Choroid plexus epithelial cell (primary cell): ENCODE data around the gene PRIMA1.
A peak's percentile ranks its signal among the peaks of the same experiment; 100 is the strongest.

Experiments
- DNase-seq: peaks from one replicate; pipeline ENCODE4 v3.0.0-alpha.2; 2010; ENCODE audit warnings: low read depth
- H3K4me3 ChIP-seq: 2 replicates; pipeline ENCODE4 v1.5.1; 2011; ENCODE audit warnings: low read depth, mild to moderate bottlenecking, control low read depth, low read length, moderate library complexity
- TF ChIP-seq, protein P1 (sequence below): conservative IDR thresholded peaks from 2 replicates; pipeline ENCODE4 v1.5.1; 2011; ENCODE audit warnings: low read depth, mild to moderate bottlenecking, control low read depth, inconsistent platforms, low read length, moderate library complexity

PRIMA1 gene

DNA sequence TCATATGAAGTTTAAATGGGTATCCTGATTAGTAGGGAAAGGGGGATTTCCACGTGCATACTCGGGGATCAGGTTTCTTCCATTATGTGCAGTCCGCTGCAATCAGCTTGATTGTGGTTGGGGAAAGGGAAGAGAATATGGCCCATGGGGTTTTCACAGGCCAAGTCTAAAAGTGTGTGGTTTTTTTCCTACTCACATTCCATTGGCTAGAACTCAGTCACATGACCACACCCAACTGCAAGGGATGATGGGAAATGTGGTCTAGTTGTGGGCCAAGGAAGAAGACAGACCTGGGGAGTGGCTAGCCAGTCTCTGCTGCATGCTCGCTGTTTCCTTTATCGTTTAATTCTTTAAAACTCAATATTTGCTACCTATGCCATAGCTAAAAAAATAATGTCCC lies 105.1 kb downstream of the PRIMA1 start:
- peak; percentile 0 for DNase-seq
- TF ChIP-seq, protein P1, sequence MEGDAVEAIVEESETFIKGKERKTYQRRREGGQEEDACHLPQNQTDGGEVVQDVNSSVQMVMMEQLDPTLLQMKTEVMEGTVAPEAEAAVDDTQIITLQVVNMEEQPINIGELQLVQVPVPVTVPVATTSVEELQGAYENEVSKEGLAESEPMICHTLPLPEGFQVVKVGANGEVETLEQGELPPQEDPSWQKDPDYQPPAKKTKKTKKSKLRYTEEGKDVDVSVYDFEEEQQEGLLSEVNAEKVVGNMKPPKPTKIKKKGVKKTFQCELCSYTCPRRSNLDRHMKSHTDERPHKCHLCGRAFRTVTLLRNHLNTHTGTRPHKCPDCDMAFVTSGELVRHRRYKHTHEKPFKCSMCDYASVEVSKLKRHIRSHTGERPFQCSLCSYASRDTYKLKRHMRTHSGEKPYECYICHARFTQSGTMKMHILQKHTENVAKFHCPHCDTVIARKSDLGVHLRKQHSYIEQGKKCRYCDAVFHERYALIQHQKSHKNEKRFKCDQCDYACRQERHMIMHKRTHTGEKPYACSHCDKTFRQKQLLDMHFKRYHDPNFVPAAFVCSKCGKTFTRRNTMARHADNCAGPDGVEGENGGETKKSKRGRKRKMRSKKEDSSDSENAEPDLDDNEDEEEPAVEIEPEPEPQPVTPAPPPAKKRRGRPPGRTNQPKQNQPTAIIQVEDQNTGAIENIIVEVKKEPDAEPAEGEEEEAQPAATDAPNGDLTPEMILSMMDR, result no peak
- no peak overlapping the region for H3K4me3 ChIP-seq

DNA sequence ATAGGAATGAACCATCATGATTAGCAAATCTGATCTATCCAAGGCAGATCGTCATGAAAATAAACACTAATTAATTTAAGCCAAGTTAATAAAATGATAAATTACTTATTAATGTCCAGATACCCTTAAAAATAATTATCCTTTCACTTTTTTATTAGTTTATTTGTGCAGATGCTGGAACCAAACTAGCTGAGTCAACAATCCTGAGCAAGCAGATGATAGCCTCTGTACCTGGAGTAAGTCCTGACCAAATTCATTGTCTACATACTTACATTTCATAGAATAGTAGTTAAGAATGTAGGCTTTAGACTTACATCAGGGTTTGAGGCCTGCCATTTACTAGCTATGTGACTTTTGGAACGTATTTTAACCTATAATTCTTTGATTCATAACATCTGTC lies 105.8 kb downstream of the PRIMA1 start:
- no peak overlapping the region for H3K4me3 ChIP-seq
- no peak for DNase-seq
- TF ChIP-seq, protein P1, result no peak

DNA sequence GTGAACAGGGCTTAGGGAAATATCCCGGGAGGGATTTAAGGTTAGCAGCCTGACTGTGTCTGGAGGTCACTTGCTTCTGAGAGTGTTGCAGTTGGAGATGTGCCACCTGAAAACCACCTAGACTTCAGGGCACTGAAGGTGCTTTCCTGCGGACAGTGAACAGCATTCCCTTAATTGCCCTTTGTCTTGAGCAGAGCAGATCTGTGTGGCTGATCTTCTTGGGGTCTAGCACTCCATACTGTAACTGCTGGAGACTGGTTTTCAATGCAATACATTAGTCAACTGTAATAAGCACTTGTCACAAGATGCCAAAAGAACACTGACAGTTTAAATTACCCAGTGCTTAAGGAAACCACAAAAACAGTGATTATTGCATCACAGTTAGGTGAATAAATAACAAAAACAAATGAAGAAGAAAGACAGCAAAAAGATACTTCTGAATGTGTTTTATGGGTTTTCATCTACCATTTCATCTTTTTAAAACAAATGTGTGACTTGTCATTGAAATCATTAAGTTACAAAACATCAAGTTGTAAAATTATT lies 111.8 kb downstream of the PRIMA1 start:
- TF ChIP-seq, protein P1, result no peak
- no peak for DNase-seq

DNA sequence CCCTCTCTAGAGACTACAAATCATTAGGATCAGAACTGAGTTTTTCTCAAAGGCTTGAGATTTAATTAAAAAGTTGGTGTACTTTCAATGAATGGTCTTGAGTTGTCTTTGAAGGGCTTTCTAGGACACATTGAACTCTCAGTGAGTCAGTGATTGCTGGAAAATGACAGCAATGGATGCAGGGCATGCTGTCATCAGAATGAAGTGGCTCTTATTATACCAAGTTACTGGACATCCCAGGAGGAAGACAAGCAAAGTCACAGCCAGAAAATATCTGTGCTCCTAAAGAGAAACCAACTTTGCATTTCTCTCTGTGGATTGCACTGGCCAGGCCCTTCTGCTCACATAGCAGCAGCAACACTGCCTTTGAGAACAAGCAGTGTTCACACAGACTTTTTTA lies 112.6 kb downstream of the PRIMA1 start:
- TF ChIP-seq, protein P1, result no peak
- no peak for DNase-seq
- no peak overlapping the region for H3K4me3 ChIP-seq

More for the DNA sequence above, 111.8 kb downstream of the PRIMA1 start:
- H3K4me3 ChIP-seq, result no peak overlapping the region

DNA sequence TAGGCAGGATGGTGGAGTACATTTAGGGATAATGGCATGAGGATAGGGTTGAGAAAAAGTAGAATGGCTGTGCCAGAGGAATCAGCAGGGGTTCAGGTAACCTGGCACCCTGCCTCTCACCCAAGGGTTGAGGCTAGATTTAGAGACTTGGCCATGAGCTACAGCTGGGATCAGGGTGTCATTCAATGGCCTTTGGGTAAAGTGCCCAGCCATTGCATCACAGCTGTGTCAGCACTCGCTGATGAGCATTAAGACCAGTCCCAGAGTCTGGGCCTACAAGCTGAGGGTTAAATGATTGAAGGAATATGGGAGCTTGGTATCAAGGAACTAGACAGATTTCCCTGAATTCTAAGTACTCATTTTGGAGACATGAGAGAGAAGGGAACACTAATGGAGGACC lies 113.9 kb downstream of the PRIMA1 start:
- no peak for DNase-seq
- no peak overlapping the region for H3K4me3 ChIP-seq
- TF ChIP-seq, protein P1, result no peak

DNA sequence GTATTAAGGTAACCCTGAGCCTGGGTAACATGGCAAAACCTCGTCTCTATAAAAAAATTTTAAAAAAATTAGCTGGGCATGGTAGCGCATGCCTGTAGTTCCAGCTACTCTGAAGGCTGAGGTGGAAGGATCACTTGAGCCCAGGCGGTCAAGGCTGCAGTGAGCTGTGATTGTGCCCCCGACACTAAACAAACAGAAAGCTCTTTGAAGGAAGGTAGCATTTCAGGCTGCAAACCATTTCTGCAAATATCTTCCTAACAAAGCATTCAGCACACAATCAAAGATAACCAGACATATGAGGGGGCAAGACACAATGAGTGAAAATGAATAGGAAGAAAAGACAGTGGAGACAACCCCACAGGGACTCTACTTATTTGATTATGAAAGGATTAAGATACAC lies 118.7 kb downstream of the PRIMA1 start:
- DNase-seq, result no peak
- H3K4me3 ChIP-seq, result no peak overlapping the region
- TF ChIP-seq, protein P1, result no peak
